ENCODE measurements around the gene MRTFA. TPM values are rescaled to one million over a fixed set of nuclear protein-coding genes. Genes with fewer than 3 reads are reported as not detected.
"Not testable (repeated sequence)": the region's sequence is repeated elsewhere in the genome, so short reads cannot be mapped to it uniquely, and the experiment has no call there.

Gene MRTFA
- total RNA-seq, 1 experiment from 2014 or later = 10.5 TPM

DNA sequence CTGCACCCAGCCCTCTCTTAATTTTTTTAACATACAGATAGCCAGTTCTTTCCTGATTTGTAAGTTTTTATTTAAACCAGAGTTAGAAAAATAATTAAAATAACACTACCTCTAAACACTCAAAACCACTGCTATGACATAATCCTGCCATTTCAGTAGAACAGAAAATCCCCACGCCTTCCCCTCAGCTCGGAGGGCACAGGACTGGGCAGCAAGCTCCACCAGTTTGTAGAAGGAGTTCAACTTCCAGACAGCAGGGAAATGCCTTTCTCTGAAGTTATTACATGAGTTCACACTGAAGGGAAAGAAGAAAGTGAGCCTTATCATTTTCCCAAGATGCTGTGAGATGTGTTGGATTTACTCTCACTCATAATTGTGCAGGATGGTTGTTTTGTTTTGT is 114.4 kb downstream of the MRTFA start:
- in situ Hi-C loops (cut with HindIII; ENCODE audit: low pct_unique_long_range_greater_than_20kb, low sequenced_read_pairs) = no loop called here
- DNase-seq (ENCODE audit: low read depth, low spot score) = no peak

DNA sequence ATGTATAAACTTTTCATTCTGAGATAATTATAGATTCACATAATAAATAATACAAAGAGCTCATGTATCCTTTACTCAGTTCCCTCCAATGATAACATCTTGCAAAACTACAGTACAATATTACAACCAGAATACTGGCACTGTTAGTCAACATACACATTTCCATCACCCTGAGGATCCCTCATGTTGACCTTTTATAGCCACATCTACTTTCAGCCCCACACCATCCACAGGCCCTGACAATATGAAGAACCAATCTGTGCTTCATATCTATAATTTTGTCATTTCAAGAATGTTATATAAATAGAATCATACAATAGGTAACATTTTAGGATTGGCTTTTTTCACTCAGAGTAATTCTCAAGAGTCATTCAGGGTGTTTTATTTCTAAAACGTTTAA is 115.5 kb downstream of the MRTFA start:
- in situ Hi-C loops (cut with HindIII; ENCODE audit: low pct_unique_long_range_greater_than_20kb, low sequenced_read_pairs) = no loop called here
- DNase-seq (ENCODE audit: low read depth, low spot score) = no peak

DNA sequence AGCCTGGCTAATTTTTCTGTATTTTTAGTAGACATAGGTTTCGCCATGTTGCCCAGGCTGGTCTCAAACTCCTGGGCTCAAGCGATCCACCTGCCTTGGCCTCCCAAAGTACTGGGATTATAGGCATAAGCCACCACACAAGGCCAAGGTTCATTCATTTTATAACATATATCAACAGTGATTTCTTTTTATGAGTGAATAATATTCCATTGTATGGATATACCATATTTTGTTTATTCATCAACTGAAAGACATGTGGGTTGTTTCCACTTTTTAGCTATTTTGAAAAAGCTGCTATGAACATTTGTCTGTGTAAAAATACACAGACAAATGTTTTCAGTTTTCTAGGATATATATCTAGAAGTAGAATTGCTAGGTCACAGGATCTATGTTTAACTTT is 116.0 kb downstream of the MRTFA start:
- no peak for DNase-seq (ENCODE audit: low read depth, low spot score)
- in situ Hi-C loops (cut with HindIII; ENCODE audit: low pct_unique_long_range_greater_than_20kb, low sequenced_read_pairs) = no loop called here

DNA sequence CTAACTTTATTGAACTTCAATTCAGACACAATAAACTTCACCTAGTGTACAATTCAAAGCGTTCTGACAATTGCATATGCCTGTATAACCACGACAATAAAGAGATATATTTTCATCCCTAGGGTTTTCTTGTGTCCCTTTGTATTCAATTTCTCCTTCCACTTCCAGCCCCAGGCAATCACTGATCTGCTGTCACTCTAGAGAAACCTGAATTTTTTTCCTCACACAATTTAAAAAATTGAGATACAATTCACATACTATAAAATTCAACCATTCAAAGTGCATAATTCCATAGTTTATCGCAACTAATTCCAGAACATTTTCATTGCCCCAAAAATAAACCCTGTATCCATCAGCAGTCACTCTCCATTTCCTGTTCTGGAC is 116.6 kb downstream of the MRTFA start:
- no peak for DNase-seq (ENCODE audit: low read depth, low spot score)
- in situ Hi-C loops (cut with HindIII; ENCODE audit: low pct_unique_long_range_greater_than_20kb, low sequenced_read_pairs) = no loop called here

DNA sequence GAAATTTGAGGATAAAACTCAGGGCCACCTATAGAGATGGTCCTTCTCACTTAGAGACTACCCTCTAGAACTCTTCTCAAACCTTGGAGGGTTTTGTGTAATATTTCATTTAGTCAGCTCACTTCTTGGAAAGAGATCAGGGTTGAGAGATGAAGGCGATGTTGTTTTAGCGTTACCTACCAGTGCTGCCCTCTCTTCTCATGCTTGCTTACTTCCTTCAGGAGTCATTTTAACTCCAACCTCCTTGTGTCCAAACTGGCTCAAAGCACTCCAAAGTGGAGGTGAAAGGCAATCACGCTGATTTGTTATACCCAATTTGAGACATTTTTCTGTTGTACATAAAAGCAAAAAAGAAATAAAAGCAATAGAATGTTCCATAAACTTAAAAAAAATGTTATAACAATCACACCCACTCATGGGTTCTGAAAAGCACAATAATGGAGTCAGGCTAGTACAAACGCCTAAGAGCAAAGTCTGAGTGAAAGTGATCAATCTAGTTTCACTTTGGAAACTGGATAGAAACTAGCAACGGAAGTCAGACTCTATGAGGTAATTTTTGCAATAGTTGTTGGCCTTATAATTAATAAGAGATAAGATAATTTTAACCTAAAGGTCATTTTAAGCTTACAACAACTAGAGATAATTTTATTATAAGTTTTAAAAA is 117.1 kb downstream of the MRTFA start:
- DNase-seq (ENCODE audit: low read depth, low spot score) = no peak
- in situ Hi-C loops (cut with HindIII; ENCODE audit: low pct_unique_long_range_greater_than_20kb, low sequenced_read_pairs) = no loop called here

DNA sequence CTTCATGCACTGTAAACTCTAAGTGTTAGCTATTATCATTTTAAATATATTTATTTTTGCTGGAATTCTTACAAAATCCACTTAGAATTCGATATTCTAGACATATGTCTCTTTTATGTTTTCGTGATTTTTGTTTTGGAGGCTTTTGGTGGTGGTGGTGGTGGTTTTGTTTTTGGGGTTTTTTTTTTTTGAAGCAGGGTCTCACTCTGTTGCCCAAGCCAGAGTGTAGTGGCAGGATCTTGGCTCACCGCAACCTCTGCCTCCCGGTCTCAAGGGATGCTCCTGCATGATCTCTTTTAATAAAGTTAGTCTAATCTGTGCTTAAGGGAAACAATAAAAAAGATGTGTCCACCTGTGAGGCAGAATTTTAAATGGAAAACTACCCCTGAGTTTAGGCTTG is 117.7 kb downstream of the MRTFA start:
- no peak for DNase-seq (ENCODE audit: low read depth, low spot score)
- in situ Hi-C loops (cut with HindIII; ENCODE audit: low pct_unique_long_range_greater_than_20kb, low sequenced_read_pairs) = no loop called here

DNA sequence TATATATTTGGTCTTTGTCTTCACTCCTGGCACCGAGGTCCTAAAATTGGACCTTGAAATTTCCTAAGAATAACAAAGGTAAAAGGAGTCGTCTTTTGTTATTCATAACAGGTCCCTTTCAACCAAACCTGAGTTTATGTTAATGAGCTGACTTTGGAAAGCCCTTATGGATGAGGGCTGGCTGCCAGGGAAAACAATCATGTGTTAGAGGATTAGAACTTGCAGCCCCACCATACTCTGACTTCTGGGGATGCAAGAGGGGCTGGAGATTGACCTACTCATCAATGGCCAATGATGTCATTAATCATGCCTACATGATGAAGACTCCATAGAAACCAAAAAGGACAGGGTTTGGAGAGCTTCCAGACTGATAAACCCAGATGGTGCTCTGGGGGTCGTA is 118.9 kb downstream of the MRTFA start:
- no peak for DNase-seq (ENCODE audit: low read depth, low spot score)
- in situ Hi-C loops (cut with HindIII; ENCODE audit: low pct_unique_long_range_greater_than_20kb, low sequenced_read_pairs) = no loop called here

DNA sequence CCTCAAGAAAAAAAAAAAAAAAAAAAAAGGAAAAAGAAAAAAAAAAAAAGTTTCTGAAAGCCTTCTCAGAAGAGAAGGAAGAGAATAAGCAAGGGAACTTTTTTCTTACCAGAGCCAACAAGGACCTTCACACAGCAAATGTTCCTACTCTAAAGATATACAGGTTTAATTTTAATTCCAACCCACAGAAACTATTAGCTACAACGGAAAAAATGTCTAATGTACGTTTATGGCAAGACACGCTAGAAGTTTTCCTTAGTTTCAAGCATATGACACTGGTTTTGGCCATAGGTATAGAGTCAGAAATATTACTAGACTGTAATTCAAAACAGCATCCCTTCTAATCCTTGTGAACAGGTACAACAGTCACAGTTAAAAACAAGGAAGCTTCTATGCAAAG is 120.1 kb downstream of the MRTFA start:
- DNase-seq (ENCODE audit: low read depth, low spot score) = no peak
- in situ Hi-C loops (cut with HindIII; ENCODE audit: low pct_unique_long_range_greater_than_20kb, low sequenced_read_pairs) = no loop called here

DNA sequence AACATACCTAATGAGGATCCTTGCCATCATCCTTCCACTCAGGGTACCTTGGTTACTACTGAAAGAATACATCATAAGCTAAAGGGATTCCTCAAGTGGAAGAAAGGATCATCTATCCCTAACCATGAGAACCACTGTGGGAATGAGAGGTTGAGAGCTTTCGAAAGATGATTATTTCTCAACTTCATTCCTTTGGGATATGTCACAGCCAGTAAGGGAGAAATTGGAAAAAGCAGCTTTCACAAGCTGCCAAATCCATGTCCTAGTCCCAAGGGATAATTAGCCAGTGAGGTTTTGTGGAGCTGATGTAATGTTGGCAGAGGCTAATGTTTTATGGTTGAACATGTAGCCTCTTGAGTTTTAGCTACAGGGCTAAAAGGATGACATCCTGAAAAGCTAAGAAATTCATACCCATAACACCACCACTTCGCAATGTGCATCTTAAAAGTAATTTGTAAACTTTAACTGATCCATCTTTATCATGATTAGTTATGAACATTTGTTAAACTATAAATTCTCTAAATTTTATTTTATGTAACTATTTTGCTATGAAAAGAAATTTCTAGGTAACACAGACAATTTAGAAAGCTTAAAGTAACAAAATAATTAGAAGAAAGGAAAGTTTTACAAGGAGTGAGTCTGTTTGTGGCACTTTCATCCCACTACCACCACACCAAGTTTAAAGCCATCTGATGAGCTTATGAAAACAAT is 123.9 kb downstream of the MRTFA start:
- in situ Hi-C loops (cut with HindIII; ENCODE audit: low pct_unique_long_range_greater_than_20kb, low sequenced_read_pairs) = no loop called here
- peak; percentile 96 for DNase-seq (ENCODE audit: low read depth, low spot score)

DNA sequence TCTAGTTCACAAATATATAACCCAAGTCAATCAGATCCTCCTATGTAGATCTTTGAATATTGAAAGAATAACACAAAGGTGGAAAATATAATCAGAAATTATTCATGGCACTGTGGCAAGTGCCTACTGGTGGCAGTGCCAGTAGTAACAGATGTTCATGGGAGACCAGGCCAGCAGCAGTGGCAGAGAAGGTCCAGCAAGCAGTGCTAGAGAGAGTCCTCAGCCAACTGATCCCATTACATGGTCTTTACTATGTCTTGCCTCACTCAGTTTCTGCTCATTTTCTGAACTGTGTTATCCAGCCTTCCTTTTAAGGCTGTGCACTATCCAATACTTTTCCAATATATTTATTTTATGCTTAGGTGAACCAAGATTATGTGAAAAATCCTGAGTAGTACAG is 124.9 kb downstream of the MRTFA start:
- peak; percentile 29 for DNase-seq (ENCODE audit: low read depth, low spot score)
- in situ Hi-C loops (cut with HindIII; ENCODE audit: low pct_unique_long_range_greater_than_20kb, low sequenced_read_pairs) = no loop called here

DNA sequence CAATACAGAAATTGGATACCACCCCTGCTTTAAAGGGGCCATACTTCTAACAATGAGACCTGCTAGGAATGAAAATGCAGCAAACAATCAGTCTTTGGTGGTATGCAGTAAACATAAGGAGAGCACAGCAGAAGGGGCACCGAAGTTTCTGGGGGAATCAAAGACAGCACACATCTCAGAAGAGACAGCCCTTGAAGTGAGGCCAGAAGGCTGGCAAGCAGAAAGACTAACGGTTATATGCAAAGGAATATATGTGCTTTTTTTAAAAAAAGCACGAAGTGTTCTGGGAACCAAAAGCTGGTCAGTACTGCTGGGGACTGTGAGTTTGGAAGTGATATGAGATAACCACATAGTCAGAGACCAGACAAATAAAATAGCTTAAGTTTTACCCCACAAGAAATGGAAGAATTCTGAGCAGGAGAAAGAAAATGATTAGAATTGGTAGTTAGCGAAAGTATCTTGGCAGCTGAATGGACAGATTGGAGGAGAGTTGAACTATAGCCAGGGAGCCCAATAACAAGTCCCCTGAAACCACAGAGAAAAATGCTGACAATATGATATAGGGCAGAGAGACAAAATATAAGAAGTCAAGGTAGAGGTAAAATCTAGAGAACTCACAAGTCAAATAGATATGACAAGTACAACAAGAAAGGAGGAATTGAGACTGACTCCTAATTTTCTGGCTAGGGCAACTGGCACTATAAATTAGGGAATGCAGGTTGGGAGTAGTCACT is 125.7 kb downstream of the MRTFA start:
- in situ Hi-C loops (cut with HindIII; ENCODE audit: low pct_unique_long_range_greater_than_20kb, low sequenced_read_pairs) = no loop called here
- no peak for DNase-seq (ENCODE audit: low read depth, low spot score)

DNA sequence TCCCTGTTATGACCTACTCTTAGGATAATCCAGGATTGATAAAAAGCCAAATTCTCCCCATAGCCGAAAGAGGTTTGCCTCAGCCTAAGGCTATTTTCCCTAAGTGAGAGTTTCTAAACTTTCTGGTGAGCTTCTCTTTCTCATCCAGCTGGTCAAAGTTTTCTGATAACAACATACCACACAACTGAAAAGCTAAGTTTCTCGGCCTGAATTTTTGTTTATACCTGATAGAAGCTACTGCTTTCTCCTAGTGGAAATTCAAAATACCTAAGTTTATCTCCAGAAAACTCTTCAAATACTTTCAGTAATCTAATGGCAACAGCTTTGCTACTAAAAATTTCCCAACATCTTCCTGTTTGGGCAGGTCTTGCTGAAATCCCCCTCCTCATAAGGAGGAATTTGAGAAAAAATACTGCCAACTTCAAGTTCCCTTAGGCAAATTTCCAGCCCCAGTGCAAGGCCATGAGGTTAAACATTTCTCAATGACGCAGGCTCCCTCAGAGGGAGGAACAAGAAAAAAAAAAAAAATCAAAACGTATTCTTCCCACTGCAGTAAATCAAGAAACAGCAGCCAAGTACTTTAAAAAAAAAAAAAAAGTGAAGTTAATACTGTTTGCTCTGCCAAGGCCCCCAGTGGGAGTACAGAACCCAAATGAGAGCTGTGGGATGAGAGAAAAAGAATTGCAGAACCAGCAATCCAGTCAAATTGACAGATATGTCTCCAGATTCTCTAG is 127.0 kb downstream of the MRTFA start:
- in situ Hi-C loops (cut with HindIII; ENCODE audit: low pct_unique_long_range_greater_than_20kb, low sequenced_read_pairs) = no loop called here
- peak; percentile 77 for DNase-seq (ENCODE audit: low read depth, low spot score)

DNA sequence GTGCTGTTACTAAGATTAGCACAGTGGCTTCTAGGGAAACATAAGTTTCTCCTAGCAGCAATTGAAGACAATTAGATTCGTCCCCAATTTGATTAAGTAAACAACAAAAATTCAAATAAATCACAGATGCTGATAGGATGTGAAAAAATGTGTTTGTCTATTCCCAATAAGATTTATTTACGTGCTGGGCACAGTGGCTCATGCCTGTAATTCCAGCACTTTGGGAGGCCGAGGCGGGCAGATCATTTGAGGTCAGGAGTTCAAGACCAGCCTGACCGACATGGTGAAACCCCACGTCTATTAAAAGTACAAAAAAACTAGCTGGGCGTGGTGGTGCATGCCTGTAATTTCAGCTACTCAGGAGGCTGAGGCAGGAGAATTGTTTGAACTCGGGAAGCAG is 128.5 kb downstream of the MRTFA start:
- DNase-seq (ENCODE audit: low read depth, low spot score); in situ Hi-C loops (cut with HindIII; ENCODE audit: low pct_unique_long_range_greater_than_20kb, low sequenced_read_pairs): not testable (repeated sequence)

DNA sequence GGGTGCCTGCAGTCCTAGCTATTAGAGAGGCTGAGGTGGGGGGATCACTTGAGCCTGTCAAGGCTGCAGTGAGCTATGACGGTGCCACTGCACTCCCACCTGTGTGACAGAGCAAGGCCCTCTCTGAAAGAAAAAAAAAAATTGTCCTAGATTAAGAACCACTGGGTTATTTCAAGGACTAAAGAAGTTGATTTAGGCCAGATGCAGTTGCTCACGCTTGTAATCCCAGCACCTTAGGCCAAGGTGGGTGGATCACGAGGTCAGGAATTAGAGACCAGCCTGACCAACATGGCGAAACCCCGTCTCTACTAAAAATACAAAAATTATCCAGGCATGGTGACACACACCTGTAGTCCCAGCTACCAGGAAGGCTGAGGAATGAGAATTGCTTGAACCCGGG is 129.0 kb downstream of the MRTFA start:
- in situ Hi-C loops (cut with HindIII; ENCODE audit: low pct_unique_long_range_greater_than_20kb, low sequenced_read_pairs) = no loop called here
- DNase-seq (ENCODE audit: low read depth, low spot score) = no peak

DNA sequence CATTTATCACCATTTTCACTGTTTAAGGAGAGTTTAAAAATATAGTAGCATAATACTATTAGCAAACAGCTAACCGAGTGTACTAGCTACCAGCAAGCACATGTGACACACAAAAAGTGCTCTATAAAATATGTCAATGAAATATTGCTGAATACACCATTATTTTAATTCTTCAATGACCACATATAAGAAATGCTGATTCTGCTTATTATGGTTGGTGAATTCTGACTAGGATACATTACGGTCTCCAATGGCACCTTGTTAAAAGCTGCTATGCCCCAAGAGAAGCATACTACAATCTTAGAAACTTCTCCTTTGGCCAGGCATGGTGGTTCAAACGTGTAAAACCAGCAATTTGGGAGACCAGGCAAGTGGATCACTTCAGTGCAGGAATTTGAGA is 129.8 kb downstream of the MRTFA start:
- in situ Hi-C loops (cut with HindIII; ENCODE audit: low pct_unique_long_range_greater_than_20kb, low sequenced_read_pairs) = no loop called here
- DNase-seq (ENCODE audit: low read depth, low spot score) = no peak

DNA sequence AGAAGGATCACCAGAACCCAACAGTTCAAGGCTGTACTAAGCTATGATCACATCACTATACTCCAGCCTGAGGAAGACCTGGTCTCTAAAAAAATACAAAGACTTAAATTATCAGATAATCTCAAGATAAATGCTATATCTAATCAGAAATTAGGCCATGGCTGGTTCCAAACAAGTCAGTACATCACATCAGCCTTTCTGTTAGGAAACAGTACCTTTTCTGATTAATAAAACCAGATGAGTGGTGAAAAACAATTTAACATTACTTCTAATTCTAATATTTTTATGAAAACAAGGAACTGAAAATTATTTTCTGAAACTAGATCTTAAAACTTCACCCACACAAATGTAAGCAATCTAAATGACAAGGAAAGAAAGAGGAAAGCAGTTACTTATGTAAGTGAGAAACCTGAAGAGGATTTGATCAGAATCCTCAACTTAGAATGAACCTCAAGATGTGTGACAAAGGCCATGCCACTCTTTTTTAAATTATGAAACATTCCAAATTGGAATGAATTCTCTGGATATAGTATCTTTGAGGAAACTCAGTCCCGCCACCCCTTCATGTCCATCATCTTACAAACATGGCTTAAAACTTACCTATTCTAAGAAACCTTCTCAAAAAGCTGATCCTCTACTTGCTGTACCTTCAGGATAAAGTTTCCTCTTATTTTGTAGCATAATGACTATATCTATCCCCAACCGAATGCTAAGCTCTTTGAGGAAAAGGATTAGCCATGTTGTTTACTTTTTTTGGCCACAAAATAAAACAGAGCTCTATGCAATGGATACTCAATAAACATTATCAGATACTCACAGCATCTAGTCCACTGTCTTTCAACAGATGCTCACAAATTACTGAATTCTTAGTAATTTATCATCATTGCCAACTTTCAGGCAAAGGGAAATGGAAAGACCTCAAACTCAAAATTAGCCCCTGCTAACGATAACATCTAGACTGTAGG is 132.0 kb downstream of the MRTFA start:
- in situ Hi-C loops (cut with HindIII; ENCODE audit: low pct_unique_long_range_greater_than_20kb, low sequenced_read_pairs) = no loop called here
- no peak for DNase-seq (ENCODE audit: low read depth, low spot score)

DNA sequence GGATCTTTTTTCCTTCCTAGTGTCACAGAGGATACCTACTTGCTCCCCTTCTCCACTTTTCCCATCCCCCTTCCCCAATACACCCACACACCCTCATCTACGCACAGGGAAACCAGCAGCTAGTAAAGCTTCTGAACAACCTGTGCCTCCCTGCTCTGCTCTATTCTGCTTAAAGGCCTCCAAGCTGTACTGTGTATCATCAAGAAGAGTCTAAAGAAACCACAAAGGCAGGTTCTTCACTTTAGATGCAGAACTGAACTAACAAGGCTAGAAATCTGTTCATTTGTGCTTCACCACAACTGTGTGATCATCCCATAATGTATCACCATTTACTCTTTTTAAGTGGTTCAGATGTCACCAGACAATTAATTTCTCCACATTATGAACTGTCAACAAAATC is 133.6 kb downstream of the MRTFA start:
- in situ Hi-C loops (cut with HindIII; ENCODE audit: low pct_unique_long_range_greater_than_20kb, low sequenced_read_pairs) = no loop called here
- DNase-seq (ENCODE audit: low read depth, low spot score) = no peak

Data from SK-MEL-5 (cell line).